GM12875 (cell line): ENCODE data around the gene MED25.

Experiments used
- H3K4me3 ChIP-seq: one replicate; pipeline ENCODE4 v1.5.1; 2011; ENCODE audit warnings: low read depth, low read length, control low read depth
- CTCF ChIP-seq: IDR thresholded peaks from 2 replicates; pipeline ENCODE4 v1.5.1; 2011; ENCODE audit warnings: low read depth, mild to moderate bottlenecking, control low read depth, inconsistent platforms, low read length, moderate library complexity, borderline replicate concordance; ENCODE audit not compliant: insufficient read depth

MED25 gene

GRCh38 chr19:49775742-49776370 lies 42.2 kb upstream of the MED25 start:
- H3K4me3 ChIP-seq = no peak overlapping the region
- TF ChIP-seq CTCF = no peak

GRCh38 chr19:49776371-49776764 lies 41.7 kb upstream of the MED25 start:
- TF ChIP-seq CTCF = no peak
- H3K4me3 ChIP-seq = no peak overlapping the region

- TF ChIP-seq CTCF = no peak
- H3K4me3 ChIP-seq = no peak overlapping the region
Measured at GRCh38 chr19:49779731-49780555, 38.1 kb upstream of the MED25 start.

- no peak for TF ChIP-seq CTCF
- no peak overlapping the region for H3K4me3 ChIP-seq
Measured at GRCh38 chr19:49780861-49781260, 37.2 kb upstream of the MED25 start.

GRCh38 chr19:49781394-49781793 lies 36.7 kb upstream of the MED25 start:
- no peak overlapping the region for H3K4me3 ChIP-seq
- TF ChIP-seq CTCF = no peak

- TF ChIP-seq CTCF = no peak
- H3K4me3 ChIP-seq = no peak overlapping the region
Measured at GRCh38 chr19:49782515-49782914, 35.6 kb upstream of the MED25 start.

GRCh38 chr19:49786376-49786820 lies 31.7 kb upstream of the MED25 start:
- no peak for TF ChIP-seq CTCF
- no peak overlapping the region for H3K4me3 ChIP-seq
